Activated naive CD4-positive, alpha-beta T cell treated with anti-CD3 and anti-CD28 coated beads, Interleukin-2, amount 50 U/mL, for 16 hours (primary cell): Measurements from ENCODE around the gene TK2.
"Not testable (repeated sequence)": the region's sequence is repeated elsewhere in the genome, so short reads cannot be mapped to it uniquely, and the experiment has no call there.

Source experiments
- DNase-seq: peaks from one replicate; pipeline ENCODE4 v3.0.0-alpha.2; 2020

Gene TK2

DNA sequence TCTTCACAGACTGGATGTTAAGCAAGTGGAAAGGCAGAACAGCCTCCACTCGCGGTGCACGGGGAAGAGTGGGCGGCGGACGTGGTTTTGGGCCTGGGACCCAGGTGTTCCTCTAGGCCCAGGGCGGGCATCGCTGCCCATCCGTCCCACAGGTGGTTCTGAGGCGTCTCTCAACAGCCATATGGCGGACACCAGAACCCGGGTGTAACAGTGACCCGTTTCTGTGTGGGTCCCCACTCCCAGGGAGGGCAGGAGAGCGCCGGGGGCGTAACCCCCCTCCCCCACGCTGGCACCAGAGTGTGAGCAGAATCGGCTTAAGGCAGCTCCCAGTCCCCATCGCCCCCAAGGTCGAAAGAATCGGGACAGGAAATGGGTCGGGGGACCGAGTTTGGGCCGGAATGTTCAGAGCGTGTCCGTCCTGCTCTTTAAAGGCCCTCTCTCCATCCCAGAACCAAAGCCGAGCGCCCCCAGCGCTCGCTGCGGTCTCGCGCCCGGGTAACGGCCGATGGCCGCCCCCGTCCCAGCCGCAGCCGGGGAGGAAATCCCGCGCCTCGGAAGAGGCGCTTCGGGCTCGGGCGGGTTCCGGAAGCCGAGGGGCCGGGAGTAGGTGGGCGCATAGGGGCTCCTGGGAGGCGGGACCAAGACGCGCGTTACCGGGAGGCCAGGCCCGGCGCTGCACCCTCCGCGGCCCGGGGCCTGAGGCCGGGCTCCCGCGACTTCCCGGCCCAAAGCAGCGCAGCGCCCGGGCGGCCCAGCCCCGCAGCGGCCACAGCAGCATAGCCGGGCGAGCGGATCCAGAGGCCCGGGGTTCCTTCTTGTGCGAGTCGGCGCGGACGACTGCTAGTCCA, at the start of gene TK2:
Gene TK2 (minus strand): TSS at position 839 of the 848 bp plus-strand sequence. CDS start 61 bp downstream, at position 778.
- DNase-seq = peak; percentile 67

DNA sequence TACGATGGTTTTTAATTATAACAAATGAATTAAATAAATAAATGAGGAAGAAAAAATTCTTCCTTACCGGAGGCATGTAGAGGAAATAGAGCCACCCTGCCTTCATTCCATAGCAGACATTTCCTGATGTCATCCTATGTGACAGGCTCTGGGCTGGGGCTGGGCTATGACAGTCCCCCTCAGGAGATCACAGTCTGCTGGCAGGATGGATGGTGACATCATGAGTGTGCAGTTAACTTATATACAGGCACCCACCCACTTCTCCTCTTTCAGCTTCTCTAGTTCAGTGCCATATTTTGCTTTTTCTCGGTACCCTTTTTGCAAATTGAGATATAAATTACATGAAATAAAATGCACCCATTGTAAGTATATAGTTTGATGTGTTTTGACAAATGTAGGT, 48.2 kb upstream of the TK2 start:
- no peak for DNase-seq

DNA sequence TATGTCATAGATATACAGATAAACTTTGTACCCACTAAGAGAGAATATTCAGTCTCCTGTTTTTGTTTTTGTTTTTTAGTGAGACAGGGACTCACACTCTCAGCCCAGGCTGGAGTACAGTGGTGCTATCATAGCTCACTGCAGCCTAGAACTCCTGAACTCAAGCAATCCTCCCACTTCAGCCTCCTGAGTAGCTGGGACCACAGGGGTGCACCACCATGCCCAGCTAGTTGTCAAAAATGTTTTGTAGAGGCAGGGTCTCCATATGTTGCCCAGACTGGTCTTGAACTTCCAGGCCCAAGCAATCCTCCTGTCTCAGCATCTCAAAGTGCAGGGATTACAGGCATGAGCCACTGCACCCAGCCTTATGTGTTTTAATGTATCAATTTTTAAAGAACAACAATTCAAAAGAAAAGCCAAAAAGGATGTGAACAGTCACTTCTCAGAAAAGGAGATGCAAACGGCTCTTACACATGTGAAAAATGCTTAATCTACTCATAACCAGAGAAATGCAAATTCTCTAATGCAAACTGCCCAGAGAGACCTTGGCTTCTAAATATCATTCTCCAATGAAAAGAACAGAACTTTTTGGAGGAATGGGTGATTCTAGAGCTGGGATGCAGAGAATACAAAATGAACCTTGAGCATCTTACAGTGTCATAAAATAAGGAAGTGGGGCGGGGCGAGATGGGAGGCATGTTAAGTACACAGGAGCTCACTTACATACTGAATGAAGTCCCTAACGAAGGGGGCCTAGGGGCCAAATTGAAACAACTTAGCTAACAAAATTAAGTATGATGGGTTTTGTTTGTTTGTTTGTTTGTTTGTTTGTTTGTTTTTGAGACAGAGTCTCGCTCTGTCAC, 47.3 kb upstream of the TK2 start:
- DNase-seq = no peak

- not testable (repeated sequence) for DNase-seq
Measured at GRCh38 chr16:66596559-66596958, 46.6 kb upstream of the TK2 start.

DNA sequence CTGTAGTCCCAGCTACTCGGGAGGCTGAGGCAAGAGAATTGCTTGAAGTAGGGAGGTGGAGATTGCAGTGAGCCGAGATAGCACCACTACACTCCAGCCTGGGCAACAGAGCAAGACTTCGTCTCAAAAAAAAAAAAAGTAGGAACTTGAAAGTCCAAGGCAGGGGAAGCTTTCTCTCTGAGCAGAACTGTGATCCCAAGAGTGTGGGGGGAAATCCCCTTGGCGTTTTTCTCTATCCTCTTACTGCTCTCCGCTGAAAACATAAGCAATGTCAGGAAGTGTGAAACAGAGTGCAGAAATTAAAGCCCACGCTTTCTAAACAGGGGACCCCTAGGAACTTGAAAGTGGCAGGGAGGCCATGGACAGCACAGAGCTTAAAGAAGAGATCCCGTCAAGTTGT, 44.8 kb upstream of the TK2 start:
- DNase-seq = no peak

GRCh38 chr16:66592814-66593213, 42.9 kb upstream of the TK2 start:
- no peak for DNase-seq

DNA sequence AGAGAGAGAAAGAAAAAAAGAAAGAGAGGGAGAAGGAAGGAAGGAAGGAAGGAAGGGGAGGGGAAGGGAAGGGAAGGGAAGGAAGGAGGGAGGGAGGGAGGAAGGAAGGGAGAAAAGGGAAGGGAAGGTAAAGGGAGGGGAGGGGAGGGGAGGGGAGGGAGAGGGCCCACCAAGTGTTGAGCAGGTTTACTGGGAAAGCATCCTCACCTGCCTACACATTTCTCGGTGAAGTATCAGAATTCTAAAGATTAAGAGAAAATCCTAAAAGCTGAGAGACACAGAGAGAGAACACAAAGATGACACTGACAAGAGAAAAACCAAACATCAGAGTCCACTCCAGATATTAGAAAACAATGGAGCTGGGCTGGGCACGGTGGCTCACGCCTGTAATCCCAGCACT, 42.3 kb upstream of the TK2 start:
- no peak for DNase-seq

GRCh38 chr16:66591018-66591417, 41.1 kb upstream of the TK2 start:
- no peak for DNase-seq

DNA sequence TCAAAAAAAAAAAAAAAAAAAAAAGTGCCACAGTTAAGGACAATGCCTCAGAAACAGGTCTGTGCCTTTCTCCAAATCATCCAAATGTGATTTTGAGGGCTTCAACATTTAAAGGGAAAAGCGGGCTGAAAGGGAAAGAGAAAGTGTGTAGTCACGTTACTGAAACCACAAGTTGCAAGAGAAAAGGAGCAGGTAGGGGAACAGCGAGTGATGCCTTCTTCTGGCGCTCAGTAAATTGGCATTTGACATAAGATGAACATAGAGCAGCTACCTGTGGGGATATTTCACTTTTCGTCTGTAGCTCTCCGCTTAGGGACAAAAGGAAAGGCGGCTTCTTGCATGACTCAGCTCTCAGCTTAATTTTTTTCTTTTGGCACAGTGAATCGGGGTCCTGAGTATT, 40.4 kb upstream of the TK2 start:
- DNase-seq = no peak

- peak; percentile 57 for DNase-seq
Measured at GRCh38 chr16:66588981-66589713, 39.2 kb upstream of the TK2 start.

- DNase-seq = no peak
Measured at GRCh38 chr16:66587881-66588600, 38.1 kb upstream of the TK2 start.

- no peak for DNase-seq
Measured at GRCh38 chr16:66585481-66586239, 35.7 kb upstream of the TK2 start.

GRCh38 chr16:66581246-66581952, 31.5 kb upstream of the TK2 start:
- no peak for DNase-seq

DNA sequence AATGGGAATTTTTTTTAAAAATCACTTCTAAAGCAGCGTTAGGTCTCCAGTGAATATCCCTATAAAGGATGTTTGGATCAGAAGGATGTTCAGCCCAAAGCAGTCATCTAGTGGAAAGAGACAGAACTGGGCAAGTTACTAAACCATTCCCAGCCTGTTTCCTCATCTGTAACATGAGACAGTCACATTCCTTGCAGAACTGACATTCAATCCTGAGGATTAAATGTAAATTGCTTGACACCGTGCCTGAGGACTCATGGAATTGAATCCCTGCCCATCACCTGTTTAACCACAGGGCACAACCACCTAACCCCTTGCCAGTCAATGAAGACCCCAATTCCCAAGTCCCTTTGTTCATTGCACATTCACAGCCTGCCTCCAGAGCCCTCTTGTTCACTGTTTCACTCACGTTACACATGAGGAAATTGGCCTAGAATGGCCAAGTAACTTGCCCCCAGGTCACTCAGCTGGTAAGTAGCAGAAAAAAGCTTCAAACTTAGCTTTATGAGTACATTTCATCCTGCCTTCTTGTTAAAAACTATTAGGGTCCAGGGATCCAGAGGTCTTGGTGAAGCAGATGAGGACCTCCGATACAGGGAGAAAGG, 30.8 kb upstream of the TK2 start:
- DNase-seq = no peak

GRCh38 chr16:66578651-66579531, 29.0 kb upstream of the TK2 start, which contains the start of gene CMTM2:
Gene CMTM2, plus strand, starts transcription at chr16:66579463. Its CDS starts 145 bp downstream, at chr16:66579608.
- DNase-seq = peak; percentile 39

GRCh38 chr16:66576296-66576695, 26.4 kb upstream of the TK2 start:
- DNase-seq = no peak

GRCh38 chr16:66575060-66575459, 25.1 kb upstream of the TK2 start:
- DNase-seq = no peak

DNA sequence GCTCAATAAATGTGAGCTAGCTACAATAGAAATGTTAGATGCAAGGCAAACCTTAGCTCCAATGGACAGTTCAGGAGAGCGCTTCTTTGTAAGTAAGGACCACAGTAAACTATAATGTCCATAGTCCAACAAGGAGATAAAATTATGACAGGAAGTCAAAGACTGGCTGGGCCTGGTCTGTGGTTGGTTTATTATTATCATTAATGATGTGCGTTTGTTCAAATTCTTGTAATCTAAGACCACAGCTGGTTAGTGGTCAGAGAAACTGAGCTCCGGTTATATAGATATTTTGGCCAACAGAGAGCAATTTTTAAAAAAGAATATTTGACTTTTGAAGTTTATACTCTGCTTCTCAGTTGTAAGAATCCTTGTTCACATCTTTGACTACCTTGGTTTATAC, 24.6 kb upstream of the TK2 start:
- no peak for DNase-seq

DNA sequence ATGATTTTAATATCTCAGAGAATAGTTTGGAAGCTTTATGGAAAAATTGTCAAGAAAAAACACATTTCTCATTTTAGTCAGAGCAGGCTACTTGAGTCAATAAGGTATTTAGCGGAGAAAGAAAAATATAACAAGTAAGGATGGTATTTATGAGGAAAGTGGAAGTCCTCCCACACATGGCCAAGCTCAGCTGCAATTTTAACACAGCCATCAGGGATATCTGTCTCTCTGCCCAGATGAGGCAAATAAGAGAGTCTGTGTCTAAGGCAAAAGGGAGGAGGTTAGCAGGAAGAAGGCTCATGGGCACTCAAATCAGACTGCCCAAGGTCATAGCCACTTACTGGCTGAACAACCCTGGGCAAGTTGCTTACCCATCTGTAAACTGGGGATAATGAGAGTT, 24.2 kb upstream of the TK2 start:
- no peak for DNase-seq

DNA sequence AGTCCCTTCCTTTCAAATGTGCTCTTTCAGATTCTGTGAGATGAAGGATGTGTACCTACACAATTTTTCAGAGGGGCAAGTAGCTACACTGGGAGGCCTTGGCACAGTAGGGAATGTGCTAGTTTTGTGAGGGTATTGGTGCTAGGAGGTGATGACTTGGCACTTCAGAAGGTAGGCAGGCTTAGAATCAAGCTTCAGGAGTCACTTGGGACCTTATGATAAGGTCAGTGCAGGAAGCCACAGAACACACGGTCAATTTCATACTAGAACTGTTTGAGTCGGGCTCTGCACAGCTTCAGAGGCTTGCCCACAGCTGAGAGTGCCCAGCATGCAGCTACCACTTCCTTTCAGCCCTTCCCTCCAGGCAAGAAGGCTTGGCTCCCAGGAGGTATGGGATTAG, 22.4 kb upstream of the TK2 start:
- DNase-seq = no peak
